Measurements from ENCODE around the gene HMOX2.

Gene HMOX2

GRCh38 chr16:4505356-4506147 is 29.4 kb downstream of the HMOX2 start:
- DNase-seq: peak; percentile 67

DNA sequence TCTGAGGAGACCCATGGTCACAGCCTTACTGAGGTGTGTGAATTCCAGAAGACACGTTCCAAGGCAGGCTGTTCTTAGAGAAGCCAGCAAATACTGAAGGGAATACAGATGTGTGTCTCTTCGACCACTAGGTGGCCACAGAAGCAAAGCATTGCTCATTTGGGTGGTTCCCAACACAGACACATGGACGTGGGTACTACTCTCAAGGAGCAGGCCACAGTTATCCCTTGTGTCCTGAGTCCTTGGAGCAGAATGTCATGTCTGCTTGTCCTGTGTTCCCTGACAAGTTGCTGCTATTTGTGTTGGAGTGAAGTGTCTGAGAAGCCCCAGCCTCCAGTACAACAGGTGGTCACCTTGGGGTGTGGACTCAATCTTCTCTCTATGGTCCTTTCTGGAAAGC is 30.3 kb downstream of the HMOX2 start:
- peak; percentile 68 for DNase-seq

DNA sequence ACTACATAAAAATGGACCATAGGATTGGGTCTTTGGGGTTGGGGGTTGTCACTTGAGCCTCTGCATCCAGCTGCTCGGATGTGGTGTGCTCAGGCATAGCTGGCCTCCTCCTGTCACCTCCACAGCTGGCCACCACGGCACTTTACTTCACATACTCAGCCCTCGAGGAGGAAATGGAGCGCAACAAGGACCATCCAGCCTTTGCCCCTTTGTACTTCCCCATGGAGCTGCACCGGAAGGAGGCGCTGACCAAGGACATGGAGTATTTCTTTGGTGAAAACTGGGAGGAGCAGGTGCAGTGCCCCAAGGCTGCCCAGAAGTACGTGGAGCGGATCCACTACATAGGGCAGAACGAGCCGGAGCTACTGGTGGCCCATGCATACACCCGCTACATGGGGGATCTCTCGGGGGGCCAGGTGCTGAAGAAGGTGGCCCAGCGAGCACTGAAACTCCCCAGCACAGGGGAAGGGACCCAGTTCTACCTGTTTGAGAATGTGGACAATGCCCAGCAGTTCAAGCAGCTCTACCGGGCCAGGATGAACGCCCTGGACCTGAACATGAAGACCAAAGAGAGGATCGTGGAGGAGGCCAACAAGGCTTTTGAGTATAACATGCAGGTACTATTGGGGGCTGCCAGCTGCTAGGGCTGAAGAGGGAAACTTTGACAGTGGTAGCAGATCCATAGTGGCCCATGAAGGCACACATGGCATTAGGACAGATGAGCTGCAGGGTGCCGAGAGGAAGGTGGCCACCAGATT is 31.6 kb downstream of the HMOX2 start:
- DNase-seq: no peak

DNA sequence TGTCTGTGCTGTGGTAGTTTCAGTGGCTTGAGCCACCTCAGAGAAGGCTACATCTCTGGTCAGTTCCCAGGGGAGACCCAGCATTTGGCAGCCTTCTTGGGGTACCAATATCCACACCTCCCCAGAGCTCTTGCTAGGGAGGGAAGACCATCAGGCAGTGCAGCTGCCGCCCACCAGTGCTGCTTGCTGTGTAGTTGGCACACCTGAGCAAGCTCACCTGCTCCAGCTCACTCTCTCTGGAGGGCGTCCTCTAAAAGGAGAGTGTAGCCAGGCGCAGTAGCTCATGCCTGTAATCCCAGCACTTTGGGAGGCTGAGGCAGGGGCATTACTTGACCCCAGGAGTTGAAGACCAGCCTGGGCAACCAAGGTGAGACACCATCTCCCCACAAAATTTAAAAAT is 32.6 kb downstream of the HMOX2 start:
- DNase-seq: no peak

GRCh38 chr16:4509420-4509819 is 33.2 kb downstream of the HMOX2 start:
- no peak for DNase-seq

- DNase-seq: no peak
Observed at GRCh38 chr16:4510131-4510530, 33.9 kb downstream of the HMOX2 start.

GRCh38 chr16:4510747-4511426 is 34.7 kb downstream of the HMOX2 start:
- no peak for DNase-seq

DNA sequence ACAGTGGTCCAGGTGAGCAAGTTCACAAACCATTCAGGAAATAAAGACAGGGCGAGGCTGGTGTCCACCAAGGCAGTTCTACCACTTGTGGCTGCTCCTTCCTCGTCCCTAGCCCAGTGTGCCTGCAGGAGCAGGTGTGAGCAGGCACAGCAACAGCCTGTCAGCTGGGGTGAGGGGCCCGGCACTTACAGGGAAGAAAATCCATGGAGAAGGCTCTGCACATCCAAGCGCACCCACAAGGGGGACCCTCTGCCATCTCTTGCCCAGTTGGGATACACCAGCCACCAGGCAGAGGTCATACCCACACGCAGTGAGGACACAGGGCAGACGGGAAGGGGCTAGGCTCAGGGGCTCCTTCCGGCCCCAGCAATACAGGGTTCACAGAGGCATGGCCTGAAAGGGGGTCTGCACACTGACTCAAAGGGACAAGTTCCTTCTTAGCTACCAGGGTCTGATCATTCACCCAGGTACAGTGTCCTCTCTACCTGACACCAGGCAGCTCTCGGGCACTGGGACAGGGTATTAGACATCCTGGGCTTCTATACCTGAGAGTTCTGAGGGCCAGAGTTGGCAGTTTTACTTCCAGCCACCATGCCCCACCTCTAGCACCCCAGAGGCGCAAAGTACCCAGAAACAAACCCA is 35.4 kb downstream of the HMOX2 start:
- DNase-seq: no peak

- DNase-seq: no peak
Observed at GRCh38 chr16:4512473-4512872, 36.3 kb downstream of the HMOX2 start.

DNA sequence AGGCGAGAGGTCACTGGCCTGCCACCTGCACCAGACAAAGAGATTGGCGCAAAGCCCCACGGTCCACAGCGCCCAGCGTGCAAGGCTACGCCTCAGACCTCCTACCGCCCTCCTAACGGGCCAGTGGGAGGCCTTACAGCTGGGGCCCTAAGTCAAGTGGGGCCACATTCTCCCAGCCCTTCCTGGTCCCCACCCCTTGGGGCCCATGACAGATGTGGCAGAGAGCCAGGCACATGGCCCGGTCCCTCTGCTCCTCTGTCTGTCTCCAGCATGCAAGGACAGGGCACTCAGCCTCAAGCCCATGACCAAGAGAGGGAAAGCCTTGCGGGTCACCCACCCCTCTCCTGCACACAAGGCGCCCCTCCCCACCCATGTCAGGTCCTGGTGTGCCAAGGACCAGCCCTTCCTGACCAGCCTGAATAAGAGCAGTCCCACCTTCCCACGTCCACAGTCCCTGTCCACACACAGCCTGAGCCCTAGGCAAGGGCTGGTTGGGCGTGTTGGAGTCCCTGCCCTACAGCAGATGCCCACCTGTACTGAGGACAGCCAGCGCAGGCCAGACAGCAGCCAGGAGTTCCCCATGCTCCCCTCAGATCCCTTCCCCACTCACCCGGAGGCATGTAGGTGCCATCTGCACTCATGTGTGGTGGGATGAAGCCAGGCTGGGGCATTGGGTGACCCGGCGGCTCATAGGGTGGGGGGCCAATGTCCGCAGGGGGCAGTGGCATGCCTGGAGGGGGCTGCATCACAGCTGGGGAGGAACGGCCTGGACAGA is 37.1 kb downstream of the HMOX2 start:
- DNase-seq: no peak

DNA sequence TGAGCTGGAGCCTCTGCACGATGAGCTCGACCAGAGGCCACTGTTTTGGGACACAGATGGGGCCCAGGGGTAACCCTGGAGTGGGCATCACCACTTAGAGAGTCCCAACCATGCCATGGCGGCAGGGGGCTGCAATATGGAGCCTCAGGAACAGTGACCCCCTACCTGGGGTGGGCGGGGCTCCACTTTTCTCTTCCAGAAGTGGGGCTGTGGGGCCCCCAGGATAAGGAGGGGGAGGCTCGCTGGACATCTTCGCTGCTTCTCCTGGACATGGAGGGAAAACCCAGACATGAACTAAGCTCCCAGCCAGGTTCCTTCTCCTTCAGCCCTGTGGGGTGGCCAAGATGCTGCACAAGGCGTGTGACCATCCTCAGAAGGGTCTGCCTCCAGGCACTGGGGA is 37.7 kb downstream of the HMOX2 start:
- no peak for DNase-seq

- DNase-seq: no peak
Observed at GRCh38 chr16:4514606-4515005, 38.4 kb downstream of the HMOX2 start.

- no peak for DNase-seq
Observed at GRCh38 chr16:4515611-4516233, 39.5 kb downstream of the HMOX2 start.

DNA sequence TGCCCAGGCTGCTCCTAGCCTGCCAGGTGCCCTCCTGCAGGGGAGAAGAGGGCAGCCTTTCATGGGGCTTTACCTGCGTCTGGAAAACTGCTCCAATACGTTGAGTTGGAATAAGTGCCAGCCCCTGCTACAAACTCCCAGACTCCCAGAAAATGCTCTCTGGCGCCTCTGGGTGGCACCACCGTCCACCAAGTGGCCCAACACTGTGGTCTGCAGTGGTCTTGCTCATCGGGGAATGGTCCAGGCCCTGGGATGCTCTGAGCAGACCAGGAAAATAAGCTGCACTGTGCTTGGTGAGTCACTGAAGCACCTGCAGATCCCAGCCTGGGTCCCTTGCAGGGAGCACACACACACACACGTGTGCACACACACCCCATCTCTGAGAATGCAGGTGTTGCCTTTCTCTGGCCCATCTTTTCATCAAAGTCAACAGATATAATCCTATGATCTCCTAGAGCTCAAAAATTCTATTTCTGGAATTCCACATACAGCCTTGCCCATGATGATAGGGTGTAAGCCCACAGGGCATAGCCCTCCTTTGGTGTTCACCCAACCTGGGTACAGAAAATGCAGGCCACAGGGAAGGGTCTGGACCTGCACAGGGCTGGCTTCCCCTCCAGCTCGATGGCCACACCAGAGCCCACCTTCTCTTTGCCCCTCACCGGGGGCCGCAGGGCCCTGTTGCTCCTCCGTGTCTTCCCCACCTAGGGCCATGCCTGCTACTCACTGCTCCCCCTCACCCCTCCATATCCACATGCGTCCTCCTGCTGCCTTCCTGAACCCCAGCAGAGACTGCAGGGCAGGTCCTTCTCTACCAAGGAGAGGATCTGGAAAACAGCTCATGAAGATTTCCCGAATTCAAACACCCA is 41.8 kb downstream of the HMOX2 start:
- DNase-seq: no peak

DNA sequence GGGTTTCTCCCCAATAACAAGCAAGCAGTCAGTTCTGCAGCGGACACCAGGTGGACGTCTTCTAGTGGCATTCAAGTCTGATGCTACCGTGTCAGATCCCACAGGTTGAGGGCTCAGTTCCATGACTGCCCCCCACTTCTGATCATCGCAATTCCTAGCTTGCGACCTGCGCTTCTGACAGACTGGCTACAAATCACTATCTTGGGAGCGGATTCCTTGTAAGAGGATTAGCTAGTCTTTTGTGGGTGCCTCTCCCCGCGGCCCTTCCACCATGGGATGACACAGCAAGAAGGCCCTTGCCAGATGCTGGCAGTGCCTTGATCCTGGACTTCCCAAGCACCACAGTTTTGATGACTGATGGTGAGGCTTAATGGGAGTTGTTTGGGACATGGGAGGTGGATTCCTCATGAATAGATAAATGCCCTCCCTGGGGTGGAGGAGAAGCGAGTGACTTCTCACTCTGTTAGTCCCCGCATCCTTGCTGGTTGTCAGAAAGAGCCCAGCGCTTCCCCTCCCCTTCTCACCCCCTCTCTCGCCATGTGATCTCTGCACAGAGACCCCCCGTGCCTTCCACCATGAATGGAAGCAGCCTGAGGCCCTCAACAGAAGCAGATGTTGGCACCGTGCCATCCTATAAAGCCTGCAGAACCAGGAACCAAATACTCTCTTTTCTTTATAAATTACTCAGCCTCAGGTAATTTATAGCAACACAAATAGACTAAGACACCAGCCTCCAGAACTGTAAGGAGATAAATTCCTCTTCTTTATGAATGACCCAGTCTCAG is 43.3 kb downstream of the HMOX2 start:
- DNase-seq: no peak

GRCh38 chr16:4520913-4521312 is 44.7 kb downstream of the HMOX2 start:
- no peak for DNase-seq

DNA sequence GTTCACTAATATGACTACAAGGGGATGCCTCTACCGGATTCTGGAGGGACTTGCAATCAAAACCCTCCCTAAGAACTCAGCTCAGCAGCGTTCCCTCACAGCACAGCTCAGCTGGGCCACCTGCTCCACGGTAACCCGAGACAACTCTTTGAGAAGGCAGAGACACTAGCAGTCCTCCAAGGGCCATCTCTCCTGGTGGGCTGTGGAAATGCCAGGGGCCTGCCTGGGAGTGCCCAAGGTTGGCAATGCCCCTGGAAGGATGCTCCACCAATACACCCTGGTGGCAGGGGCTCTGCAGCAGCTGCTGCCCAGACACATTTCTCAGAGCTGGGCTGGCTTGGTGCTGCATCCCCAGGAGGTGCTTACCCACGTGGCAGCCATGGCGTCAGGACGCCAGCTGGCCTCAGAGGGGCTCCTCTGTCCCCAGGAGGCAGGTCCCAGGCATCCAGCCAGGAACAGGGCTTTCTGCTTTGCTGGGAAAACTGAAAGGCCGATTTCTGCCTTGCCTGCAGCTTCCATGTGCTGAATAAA is 45.9 kb downstream of the HMOX2 start:
- no peak for DNase-seq

GRCh38 chr16:4523686-4524085 is 47.5 kb downstream of the HMOX2 start:
- DNase-seq: no peak

- DNase-seq: no peak
Observed at GRCh38 chr16:4524571-4524970, 48.4 kb downstream of the HMOX2 start.

DNA sequence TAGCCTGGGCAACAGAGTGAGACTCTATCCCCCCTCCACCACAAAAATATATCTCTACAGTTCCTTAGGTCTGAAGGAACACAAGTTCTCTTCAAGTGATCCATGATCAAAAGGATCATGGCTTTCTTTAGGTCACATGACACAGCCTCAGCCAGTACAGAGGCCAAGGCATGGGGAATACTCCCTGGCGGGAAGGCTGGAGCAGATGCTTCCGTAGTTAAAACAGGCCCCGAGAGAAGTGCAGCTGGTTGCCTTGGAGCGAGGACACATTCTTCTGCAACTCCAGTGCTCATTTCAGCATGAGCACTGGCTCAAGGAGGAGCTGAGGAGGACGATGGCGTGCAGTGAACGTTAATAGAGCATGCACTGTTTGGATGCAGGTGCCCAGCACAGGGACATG is 48.9 kb downstream of the HMOX2 start:
- no peak for DNase-seq
